GM18502 (cell line): ENCODE data around the gene CCDC93.

Source experiments
- ATAC-seq: cut with Tn5 transposase; IDR thresholded peaks from one replicate; pipeline ENCODE4 v1.9.1; 2021; ENCODE audit warnings: mild to moderate bottlenecking; ENCODE audit not compliant: unreplicated experiment, poor library complexity

CCDC93 gene

DNA sequence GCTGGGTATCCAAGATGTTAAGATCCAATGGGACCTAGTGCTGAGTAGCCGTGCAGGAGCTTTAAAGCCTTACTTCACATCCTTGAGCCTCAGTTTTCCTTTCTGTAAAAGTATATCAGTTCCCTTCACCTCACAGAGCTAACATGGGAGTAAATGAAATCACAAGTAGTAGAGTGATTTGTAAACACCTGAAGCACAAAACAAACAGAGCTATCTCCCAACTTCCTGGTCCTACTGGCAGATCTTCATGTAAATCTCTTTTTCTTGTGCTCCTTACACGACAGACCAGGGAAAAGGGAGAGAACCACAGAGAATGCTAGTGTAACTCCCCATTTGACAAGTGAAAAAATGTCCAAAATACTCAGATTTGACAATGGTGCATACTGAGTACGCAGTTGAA is 17.3 kb downstream of the CCDC93 start:
- ATAC-seq = no peak

DNA sequence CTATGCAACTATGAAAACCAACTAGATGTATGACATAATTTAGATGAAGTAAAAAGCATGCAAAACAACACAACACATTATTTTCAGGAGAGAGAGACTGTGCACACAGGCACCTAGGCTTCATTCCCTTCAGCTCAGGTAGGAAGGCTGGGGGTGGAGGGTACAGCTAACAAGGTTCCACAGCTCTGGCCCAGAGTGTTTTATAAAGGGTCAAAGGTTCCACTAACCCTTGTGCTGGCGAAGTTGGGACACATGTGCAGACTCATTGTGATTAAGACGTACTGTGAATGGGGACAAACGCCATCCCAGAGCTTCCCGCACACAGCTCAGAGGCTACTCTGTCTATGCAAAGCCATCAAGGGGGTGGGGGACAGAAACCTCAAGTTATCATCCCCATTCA is 19.1 kb downstream of the CCDC93 start:
- no peak for ATAC-seq

DNA sequence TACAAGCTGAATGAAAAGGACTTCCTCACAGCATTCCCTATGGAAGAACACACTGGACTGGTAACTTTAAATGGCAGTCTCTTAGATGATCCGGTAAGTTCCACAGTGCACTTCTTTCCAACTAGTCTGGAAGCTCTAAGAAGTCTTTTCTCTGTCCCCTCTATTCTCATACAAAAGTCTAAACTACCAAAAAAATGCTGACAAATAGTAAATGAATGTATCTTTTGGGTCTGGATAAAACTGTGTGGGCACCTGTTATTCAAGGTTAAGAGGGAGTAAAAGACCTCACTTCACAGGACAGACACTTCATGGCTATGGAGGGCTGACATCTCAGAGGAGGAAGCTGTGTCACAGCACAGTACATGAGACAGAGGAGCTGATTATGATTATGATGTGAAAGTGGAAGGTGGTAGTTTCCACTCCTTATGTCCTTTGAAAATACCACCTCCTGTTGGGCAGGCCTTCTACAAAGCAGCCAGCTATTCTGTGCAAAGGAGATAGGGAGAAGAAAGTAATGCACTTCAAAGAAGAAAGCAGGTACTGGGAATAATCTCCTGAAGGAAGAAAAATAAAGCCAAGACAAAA is 23.9 kb downstream of the CCDC93 start:
- no peak for ATAC-seq

DNA sequence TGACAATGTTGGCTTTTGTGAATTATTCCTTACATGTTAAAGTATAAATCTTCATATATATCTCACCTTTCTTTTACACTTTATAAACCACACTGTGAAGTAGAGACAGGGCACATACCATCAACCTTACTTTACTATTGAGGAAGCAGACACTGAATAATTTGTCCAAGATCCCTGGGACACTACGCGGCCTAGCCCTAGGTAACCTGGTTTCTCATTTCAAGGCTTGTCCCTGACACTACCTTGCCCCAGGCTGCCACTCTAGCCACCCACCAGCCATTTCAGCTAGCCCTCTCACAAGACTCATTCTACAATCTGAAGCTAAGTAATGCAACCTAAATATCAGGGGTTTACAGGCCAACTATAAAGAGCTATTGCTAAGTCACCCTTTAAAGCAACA is 26.7 kb downstream of the CCDC93 start:
- no peak for ATAC-seq

DNA sequence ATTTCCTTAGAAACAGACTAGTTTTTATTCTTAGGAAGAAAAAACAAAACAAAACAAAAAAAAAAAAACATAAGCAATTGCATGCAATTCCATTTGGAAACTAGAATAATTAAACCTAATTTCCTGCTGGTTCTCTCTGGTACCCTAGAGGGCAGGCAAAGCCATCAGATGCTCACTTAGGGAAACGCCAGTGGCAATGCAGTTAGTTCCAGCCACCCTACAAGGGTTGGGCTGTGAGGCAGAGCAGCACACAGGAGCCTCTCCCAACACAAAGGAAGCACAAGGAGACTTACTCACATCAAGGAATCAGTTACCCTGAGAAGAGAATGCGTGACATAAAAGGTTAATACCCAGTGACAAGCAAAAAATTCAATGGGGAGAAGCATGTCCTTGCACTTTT is 28.8 kb downstream of the CCDC93 start:
- ATAC-seq = no peak

DNA sequence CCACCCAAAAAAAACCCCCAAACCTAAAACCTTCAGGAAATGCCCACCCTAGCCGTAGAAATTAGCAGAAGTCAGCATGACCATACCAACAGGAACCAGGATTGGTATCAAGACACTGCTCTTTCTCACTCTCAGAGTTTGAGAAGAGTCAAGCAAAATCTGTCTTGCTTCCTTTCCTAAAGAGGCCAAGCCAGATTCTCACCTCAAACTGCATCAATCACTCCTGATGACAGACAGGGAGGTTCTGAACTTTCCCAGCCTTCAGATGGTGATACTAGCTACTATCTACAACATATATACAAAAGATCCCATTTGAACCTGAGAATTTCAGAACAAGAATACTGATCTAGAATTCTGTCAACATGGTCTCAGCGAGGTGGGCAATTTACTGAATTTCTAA is 29.7 kb downstream of the CCDC93 start:
- no peak for ATAC-seq

DNA sequence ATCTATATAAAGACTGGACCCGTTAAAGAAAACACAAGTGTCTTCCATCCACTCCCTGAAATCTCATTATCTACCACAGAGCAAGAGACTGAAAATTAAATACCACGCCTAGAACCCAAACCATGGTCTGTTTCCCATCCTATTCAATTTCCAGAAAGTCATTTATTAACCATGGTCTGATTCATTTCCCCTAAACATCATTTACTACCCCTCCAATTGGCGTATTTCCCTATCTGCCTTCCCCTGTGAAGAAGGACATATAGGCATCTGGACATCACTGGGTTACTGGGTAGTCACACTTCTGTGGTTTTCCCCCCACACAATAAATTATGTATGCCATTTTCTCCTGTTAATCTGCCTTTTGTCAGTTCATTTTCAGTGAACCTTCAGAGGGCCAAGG is 30.8 kb downstream of the CCDC93 start:
- ATAC-seq = no peak

DNA sequence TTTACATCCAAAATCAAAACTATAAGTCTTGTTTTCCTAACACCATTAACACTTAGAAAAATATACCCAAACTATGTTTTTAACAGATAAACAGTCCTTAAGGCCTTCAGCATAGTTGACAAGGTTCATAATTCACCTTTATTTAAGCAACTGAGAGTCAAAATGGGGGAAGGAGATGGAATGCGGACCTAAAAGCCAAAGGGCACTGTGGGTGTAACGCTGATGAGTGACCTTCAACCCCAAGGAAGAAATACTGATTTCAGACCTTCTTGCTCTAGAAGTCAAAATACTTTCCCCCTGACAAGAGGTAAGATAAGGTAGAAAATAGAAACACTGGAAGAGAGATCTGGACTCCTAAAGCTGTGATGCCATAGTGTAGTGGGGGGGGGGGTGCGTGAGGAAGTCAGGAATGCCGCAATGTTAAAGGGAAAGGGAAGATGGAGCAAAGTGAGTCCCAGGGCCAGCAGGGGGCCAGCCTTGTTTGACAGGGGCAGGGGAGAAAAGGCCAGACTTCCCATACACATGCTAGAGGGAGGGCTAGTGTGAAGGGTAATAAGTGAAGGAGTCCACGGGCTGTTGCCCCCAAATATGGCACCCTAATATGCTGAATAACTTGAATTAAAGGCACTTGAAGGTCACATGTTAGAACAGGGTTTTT is 31.4 kb downstream of the CCDC93 start:
- ATAC-seq = no peak

DNA sequence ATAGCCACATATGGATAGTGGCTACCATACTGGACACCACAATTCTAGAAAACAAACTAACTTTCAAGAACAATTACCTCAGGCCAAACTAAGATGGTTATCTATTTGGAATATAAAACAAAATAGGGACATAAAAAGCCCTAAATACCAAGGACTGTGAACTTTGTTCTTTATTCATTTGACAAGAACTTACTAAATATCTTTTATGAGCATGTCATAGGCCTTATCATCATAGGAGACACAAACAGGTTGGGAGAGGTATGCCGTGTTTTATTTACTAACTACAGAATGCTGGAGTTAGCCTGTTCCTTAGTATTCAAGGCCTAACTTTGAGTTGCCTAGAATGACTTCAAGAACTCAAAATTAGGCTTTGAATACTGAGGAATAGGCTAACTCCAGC is 32.1 kb downstream of the CCDC93 start:
- ATAC-seq = no peak

DNA sequence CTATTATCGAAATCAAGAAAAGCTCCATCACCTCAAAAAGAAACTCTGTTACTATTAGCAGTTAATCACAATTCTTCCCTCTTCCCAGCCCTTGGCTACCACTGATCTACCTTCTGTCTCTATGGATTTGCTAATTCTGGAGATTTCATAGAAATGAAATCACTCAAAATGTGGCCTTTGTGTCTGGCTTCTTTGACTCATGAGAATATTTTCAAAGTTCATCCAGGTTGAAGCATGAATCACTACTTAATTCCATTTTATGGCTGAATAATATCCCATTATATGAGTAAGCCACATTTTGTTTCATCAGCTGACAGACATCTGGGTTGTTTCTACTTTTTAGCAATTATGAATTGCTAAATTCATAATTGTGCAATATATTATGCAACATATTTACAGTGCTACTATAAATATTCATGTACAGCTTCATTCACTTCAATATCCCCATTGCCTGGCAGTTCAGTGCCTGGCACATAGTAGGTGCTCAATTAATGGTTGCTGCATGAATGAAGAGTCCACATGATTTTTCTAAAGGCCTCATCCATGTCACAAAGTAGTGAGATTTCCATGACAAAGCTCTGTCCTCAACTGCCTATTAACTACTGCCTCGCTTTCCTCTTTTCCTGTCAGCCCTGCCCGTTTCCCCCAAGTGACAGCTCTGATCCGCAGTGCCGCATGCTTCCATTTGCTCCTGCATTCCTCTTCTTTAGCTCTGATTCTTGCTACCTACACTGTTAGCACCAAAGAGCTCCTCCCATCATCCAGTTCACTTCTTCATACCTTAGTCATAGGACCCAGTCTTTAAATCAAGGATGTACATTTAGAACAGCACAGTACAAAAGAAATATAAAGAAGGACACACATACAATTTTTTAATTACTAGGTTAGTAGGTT is 32.8 kb downstream of the CCDC93 start:
- no peak for ATAC-seq

DNA sequence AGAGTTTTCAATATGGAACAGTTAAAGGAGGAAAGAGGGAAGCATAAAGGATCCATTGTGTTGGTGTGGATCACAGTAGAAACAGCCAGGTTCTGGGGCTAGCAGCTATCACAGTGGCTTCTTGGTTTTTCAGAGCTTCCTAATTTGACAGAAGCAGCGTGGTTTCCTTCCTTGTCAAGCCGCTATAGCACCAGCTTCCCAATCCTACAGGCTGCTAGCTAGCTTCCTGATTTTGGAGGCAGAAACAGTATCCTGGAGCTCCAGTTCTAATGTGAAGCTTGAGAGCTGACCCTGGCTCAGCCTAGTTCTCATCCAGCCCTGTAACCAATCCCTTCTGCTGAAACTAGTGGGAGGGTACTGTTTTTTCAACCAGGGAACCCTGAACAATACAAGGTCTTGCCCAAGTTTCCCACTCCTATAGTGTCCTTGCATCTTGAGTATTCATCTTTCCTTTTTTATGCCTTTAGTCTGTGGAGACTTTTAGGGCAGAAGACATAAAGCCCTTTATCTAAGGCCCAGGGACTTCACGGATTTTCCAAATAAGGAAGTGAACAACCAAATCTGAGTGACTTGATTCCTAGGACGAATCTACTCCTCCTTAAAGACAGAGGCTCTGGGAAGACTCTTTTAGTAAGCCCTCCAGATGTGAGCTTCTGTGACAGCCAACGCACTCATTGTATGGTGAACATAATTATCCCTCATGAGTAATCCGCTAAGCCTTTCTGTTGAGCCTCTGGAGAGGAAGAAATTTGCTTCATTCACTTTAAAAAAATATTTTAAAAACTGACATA is 33.8 kb downstream of the CCDC93 start:
- ATAC-seq = no peak

DNA sequence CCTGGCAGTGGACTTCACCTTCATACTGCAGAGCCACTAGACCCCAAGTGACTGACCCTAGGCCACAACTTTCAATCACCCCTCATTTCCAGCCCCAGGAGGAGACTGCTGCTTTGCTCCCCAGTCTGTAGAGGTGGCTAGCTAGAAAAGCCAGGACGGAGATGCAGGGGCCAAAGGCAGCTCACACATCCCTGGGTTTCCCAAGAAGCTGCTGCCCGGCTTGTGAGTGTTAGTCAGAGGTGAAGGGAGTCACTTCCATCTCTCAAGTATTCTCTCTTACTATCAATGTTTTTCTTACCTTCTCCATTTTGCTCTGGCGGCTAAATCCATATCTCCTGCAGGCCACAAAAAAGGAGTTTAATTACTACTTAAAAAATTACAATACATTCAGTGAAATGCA is 36.2 kb downstream of the CCDC93 start:
- no peak for ATAC-seq

DNA sequence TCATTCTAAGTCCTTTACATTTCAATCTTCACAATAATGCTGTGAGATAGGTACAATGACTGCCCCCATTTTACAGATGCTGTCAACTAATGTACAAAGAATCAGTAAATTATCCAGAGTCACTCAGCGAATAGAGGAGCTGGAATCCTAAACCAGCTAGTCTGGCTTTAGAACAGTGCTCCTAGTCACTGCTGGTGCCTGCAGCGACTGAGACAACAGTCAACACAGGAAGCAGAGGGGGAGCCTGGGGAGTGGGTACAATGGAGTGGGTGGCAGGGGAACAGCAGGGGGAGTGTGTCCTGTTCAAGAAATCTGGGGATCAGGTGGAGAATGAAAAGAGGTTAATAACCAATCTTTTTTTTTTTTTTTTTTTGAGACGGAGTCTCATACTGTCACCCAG is 37.3 kb downstream of the CCDC93 start:
- ATAC-seq = no peak

DNA sequence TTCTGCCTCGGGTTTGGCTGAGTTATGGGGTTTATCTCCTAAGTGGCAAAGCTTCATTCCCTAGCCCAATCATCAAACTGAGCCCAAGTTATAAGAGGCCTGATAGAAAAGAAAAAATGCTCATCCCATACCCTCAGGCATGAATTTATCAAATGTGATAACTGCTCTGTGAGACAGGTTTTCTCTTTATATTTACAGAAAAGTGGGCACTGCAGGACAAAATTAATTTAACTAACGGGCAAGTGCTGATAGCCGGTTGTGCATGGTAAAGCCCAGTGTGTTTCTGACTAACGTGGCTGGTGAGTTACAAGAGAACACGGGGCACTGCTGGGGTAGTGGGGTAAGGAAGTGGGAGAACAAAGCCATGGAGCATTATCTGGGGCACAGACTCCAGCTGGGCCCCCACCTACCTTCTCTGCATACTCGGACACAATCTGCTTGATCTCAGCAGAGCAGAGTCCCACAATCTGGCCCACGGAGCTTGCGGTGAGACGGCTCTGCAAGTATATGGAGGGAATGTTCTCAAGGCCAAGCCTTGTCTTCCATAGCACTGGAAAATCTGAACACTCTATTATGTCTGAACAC is 40.3 kb downstream of the CCDC93 start:
- ATAC-seq = no peak

DNA sequence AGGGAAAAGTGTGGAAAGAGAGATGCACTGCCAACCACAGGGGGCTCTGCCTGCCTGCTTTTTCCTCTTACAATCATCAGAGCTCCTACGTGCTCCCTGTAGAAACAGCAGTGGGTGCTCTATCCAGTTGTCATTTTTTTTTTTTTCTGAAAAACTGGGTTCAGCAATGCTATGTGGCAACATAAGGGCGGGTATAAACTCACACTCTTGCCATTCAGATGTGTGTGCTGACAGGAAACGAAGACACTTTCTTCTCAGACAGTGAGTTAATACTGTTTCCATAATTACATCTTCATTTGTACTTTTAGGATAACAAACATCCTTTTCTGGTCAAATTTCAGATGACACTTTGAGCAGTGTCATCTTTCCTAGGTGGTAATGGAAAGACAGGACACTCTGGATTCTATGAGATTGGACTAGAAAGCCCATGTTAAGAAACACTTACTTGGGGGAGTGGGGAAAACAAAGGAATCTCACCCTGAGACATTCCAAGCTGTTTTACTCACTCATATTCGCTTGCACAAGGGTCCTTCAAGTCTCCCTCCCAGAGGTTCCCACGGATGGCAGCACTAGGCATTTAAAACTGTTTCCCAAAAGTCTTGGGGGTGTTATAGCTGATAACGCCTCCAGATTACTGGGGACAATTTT is 41.3 kb downstream of the CCDC93 start:
- ATAC-seq = no peak

DNA sequence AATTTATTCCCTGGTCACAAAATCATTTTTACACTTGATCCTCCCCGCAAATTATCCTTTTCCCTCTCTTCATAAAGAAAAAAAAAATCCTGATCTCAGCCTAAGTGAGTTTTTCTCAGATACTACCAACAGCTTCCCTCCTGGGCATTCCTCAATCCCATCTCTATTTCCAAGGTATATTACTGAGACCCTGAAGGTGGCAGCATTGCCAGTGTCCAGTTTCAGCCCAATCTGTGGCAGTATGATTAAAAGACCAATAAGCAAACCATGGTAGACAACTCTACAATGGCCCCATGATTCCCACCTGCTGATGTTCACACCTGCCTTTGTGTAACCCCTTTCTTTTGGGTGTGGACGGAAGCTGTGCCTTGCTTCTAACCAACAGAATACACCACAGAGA is 45.1 kb downstream of the CCDC93 start:
- ATAC-seq = no peak

DNA sequence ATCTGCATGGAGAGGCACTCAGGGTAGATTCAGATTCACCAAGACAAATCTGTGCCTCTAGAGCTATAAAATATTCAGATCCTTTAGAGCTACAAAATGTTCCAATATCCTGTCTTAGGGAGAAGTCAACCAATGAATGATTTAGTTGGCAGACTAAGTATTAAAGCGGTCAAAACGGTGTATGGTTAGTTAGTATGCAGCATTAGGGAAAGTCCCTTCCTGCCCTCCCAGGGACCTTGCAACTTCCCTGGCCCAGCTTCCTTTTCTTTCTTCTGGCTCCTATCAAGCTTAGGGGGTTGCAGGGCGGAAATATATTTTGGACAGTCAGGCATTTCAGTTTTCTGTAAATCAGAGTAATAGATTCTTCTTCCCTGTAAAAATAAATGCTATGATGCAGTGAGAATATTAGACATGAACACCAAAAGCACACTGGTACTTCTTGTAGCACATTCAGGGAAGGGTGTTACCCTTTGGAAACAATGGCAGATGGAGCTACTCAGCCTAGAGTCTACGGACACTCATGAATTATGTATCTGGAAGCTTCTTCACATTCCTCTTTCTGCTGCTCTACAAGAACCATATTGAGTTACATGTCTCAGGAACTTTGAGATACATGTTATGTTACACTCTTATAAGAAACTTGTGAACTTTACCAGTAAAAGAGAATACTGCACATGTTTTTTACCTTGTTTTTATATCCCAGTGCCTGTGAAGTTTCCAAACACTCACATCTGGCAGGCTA is 45.7 kb downstream of the CCDC93 start:
- no peak for ATAC-seq

DNA sequence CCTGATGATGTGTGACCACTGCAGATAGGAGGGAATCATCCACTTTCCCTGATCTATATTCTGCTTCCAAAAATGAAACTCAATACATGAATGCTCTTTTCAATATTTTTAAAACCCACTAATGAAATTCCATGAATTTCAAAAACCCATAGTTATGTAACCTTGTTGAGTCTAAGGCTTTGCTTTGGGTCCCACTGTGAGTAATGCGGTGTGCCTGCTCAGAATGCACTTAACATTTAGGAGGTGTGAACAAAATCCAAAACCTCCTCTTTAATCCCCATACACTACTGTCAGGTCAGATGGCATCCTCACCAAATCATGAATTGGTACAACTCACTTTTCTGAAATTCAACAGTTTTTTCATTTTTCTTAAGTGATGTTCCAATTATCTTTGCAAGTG is 50.4 kb downstream of the CCDC93 start:
- ATAC-seq = no peak

DNA sequence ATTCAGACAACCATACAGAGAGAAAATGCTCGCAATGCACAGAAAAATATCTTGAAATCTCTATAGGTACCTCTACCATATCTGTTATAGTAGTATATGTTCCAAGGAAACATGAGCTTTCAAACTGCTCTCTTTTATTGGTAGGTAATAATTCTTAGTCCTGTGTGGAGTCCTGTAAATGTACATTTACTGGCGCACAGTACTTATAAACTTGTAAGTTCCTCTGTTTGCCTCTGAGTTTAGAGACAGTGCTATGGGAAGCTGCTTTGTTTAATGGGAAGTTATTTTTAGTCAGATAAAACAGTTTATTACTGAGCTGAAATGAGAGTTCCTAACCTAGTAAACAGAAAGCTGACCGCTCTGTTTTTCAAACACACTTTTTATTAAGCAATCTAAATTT is 52.7 kb downstream of the CCDC93 start:
- ATAC-seq = no peak
